ENCODE data around the gene NCL.
"Not testable (repeated sequence)": the region's sequence is repeated elsewhere in the genome, so short reads cannot be mapped to it uniquely, and the experiment has no call there.

The NCL gene

GRCh38 chr2:231467613-231468530, 3.6 kb upstream of the NCL start:
- DNase-seq (ENCODE audit: low read depth in 2 of 2): no peak

- DNase-seq (ENCODE audit: low read depth in 2 of 2): no peak
These were observed 2.8 kb upstream of the NCL start for GRCh38 chr2:231467016-231467545.

GRCh38 chr2:231464576-231465540, 574 bp upstream of the NCL start:
- peak; percentile 95 to 98 for DNase-seq (ENCODE audit: low read depth in 2 of 2)

GRCh38 chr2:231462729-231463465, 1.4 kb downstream of the NCL start:
- no peak for DNase-seq (ENCODE audit: low read depth in 2 of 2)

GRCh38 chr2:231461516-231461971, 2.7 kb downstream of the NCL start:
- no peak for DNase-seq (ENCODE audit: low read depth in 2 of 2)

GRCh38 chr2:231460841-231461240, 3.4 kb downstream of the NCL start:
- not testable (repeated sequence) for DNase-seq (ENCODE audit: low read depth in 2 of 2)

- DNase-seq (ENCODE audit: low read depth in 2 of 2): no peak
These were observed 4.0 kb downstream of the NCL start for GRCh38 chr2:231460073-231460835.

- DNase-seq (ENCODE audit: low read depth in 2 of 2): no peak
These were observed 5.9 kb downstream of the NCL start for GRCh38 chr2:231458368-231458767.

- no peak for DNase-seq (ENCODE audit: low read depth in 2 of 2)
These were observed 7.2 kb downstream of the NCL start for GRCh38 chr2:231457101-231457500.

- DNase-seq (ENCODE audit: low read depth in 2 of 2): no peak
These were observed 7.8 kb downstream of the NCL start for GRCh38 chr2:231456295-231457004.

- DNase-seq (ENCODE audit: low read depth in 2 of 2): no peak
These were observed 8.4 kb downstream of the NCL start for GRCh38 chr2:231455890-231456289.

- DNase-seq (ENCODE audit: low read depth in 2 of 2): no peak
These were observed 9.1 kb downstream of the NCL start for GRCh38 chr2:231455222-231455621.

GRCh38 chr2:231454361-231454791, 9.9 kb downstream of the NCL start:
- no peak for DNase-seq (ENCODE audit: low read depth in 2 of 2)

GRCh38 chr2:231452799-231453508, 11.3 kb downstream of the NCL start:
- no peak for DNase-seq (ENCODE audit: low read depth in 2 of 2)

- no peak for DNase-seq (ENCODE audit: low read depth in 2 of 2)
These were observed 13.7 kb downstream of the NCL start for GRCh38 chr2:231450548-231450989.

GRCh38 chr2:231449503-231450054, 14.7 kb downstream of the NCL start:
- no peak for DNase-seq (ENCODE audit: low read depth in 2 of 2)

- DNase-seq (ENCODE audit: low read depth in 2 of 2): no peak
These were observed 27.3 kb downstream of the NCL start for GRCh38 chr2:231436957-231437356.

- no peak for DNase-seq (ENCODE audit: low read depth in 2 of 2)
These were observed 30.3 kb downstream of the NCL start for GRCh38 chr2:231433990-231434389.

GRCh38 chr2:231431606-231432005, 32.7 kb downstream of the NCL start:
- DNase-seq (ENCODE audit: low read depth in 2 of 2): no peak

Measured in stimulated activated CD8-positive, alpha-beta memory T cell treated with anti-CD3 and anti-CD28 coated beads, Interleukin-15, amount 100 ng/mL, for 4 hours (primary cell).